ENCODE results near the gene TMEM183A. TPM values are rescaled to one million over a fixed set of nuclear protein-coding genes. Genes with fewer than 3 reads are reported as not detected.

Gene TMEM183A
- total and polyA plus RNA-seq, 10 of the 15 experiments (the other 5 are each of a cell fraction or from before 2014, with no cell fraction given) = 12.3 to 103 (median 66.3) TPM

DNA sequence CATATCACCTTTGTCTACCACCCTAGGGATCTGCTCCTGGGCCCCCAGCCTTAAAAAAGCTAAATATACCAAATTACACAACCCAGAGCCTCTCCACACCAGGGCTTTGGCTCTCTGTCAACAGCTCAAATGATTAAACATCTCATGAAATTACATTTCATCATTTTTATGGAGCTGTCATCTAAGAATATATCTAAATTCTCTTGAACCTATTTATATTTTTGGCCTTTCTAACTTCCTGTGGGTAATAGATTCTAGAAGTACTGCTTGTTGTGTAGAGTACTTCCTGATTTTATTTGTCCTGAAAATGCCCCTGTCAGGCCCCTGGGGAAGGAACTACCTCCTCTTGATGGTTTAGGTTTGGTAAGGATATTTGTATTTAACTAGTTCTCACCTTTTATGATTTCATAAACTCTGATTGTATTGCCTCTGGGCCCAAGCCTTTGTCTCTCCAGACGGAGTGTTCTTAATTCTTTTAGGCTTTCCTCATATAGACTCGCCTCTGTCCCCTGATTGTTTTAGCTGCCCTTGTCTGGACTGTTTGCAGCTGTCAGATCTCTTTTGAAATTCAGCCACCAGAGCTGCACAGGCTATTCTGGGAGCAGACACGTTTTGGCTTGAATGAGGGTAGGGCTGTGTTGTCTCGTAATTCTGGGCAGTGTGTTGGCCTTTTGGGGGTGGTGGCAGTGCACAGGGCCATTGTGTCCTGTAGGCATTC is 62.0 kb downstream of the TMEM183A start (continued):
- TF ChIP-seq, protein P1, sequence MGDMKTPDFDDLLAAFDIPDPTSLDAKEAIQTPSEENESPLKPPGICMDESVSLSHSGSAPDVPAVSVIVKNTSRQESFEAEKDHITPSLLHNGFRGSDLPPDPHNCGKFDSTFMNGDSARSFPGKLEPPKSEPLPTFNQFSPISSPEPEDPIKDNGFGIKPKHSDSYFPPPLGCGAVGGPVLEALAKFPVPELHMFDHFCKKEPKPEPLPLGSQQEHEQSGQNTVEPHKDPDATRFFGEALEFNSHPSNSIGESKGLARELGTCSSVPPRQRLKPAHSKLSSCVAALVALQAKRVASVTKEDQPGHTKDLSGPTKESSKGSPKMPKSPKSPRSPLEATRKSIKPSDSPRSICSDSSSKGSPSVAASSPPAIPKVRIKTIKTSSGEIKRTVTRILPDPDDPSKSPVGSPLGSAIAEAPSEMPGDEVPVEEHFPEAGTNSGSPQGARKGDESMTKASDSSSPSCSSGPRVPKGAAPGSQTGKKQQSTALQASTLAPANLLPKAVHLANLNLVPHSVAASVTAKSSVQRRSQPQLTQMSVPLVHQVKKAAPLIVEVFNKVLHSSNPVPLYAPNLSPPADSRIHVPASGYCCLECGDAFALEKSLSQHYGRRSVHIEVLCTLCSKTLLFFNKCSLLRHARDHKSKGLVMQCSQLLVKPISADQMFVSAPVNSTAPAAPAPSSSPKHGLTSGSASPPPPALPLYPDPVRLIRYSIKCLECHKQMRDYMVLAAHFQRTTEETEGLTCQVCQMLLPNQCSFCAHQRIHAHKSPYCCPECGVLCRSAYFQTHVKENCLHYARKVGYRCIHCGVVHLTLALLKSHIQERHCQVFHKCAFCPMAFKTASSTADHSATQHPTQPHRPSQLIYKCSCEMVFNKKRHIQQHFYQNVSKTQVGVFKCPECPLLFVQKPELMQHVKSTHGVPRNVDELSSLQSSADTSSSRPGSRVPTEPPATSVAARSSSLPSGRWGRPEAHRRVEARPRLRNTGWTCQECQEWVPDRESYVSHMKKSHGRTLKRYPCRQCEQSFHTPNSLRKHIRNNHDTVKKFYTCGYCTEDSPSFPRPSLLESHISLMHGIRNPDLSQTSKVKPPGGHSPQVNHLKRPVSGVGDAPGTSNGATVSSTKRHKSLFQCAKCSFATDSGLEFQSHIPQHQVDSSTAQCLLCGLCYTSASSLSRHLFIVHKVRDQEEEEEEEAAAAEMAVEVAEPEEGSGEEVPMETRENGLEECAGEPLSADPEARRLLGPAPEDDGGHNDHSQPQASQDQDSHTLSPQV (IDR thresholded peaks at IDR 0.05) = no peak

DNA sequence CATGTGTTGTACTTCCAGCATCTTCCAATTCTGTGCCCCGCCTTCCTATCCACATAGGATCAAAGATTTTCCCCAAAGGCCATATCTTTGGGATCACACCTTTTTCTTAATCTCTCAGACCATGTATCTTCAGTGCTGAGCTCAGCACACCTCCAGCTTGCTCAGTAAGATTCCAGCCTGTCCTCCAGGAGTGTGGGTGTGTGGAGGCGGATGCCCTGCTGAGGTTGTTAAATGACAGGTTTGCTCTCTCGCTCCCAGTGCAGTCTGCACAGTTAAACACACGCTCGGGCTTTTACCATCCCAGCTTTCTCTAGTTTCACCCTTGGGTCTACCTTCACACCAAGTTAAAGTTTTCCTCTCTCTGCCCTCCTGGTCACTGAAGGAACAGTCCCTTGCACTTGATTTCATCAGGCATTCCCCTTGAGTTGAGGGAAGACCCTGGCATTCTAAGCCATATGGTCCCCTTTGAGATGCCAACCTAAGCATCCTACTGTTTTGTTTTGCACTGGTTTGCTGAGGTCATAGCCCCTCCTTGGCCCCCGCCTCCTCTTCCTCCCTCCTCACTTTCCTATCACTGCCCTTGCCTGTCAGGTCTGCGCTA is 64.9 kb downstream of the TMEM183A start:
- H4K20me1 ChIP-seq (ENCODE audit: control insufficient read depth, insufficient read depth) = no peaks in the 10 kb centered on the region
- H3K4me1 ChIP-seq (ENCODE audit: control insufficient read depth, insufficient read depth, low read length) = no peaks in the 10 kb centered on the region; the same call in 1 of the 2 replicates
- no peak overlapping the region for H3K4me2 ChIP-seq (ENCODE audit: control insufficient read depth, insufficient read depth)
- no peak overlapping the region for H3K4me3 ChIP-seq
- H3K36me3 ChIP-seq (ENCODE audit: control insufficient read depth in 2 of 2, insufficient read depth in 2 of 2, low read length in 1 of 2) = no peaks in the 10 kb centered on the region
- no peak overlapping the region for H3K27ac ChIP-seq (ENCODE audit: control insufficient read depth, insufficient read depth)
- H3K27me3 ChIP-seq (replicated peaks in 1 of 2; ENCODE audit: control insufficient read depth in 2 of 2, insufficient read depth in 2 of 2, low read length in 1 of 2) = peaks cover 2 to 8% of the 10 kb centered on the region in 2 experiments; a peak in 2 of 4 replicates
- intact Hi-C loops (cut with micrococcal nuclease; ENCODE audit: unreplicated experiment) (no loop called here), in situ Hi-C loops (cut with MboI) (no loop called here)
- H3K79me2 ChIP-seq (ENCODE audit: control insufficient read depth, insufficient read depth, low read length) = no peaks in the 10 kb centered on the region
- H3K9ac ChIP-seq (ENCODE audit: control insufficient read depth, insufficient read depth, low read length) = no peak overlapping the region
- POLR2A ChIA-PET = interaction anchor here (0.6 kb wide), 1 partner anchor 10 kb away, joined by 4 read pairs; no protein-coding TSS in a partner anchor
- no TSS peak for BruUV-seq (replicated peaks)
- DNase-seq (ENCODE audit: low read depth, low spot score) = no peak
- FAIRE-seq = no peak
- RAD21 ChIA-PET (ENCODE audit: unreplicated experiment) = no interaction called here
- no peak overlapping the region for H2AFZ ChIP-seq (ENCODE audit: control insufficient read depth, low read depth, low read length)
- WGBS (ENCODE audit: insufficient coverage, insufficient replicate concordance, low lambda C conversion rate, missing lambda C conversion rate) = 32% methylated on average over 7 of the region's 7 CpGs
- CTCF ChIA-PET = interaction anchor here (1.5 kb wide), 1 partner anchor 11 kb away, joined by 4 read pairs; no protein-coding TSS in a partner anchor
- H3K9me3 ChIP-seq (replicated peaks; ENCODE audit: control insufficient read depth, insufficient read depth, low read length) = no peaks in the 10 kb centered on the region
- ATAC-seq = no peak
- SMC1A ChIA-PET (ENCODE audit: uncharacterized antibody, unreplicated experiment) = no interaction called here
- TF ChIP-seq RAD51 (IDR thresholded peaks at IDR 0.05) (no peak), SUPT20H (IDR thresholded peaks at IDR 0.05; ENCODE audit: borderline replicate concordance, control insufficient read depth, low read depth, low read length) (no peak), SP1 (IDR thresholded peaks at IDR 0.05; ENCODE audit: low read depth, low read length) (no peak), POLR2AphosphoS2 (IDR thresholded peaks at IDR 0.05; ENCODE audit: low read depth, low read length) (no peak), WRNIP1 (IDR thresholded peaks at IDR 0.05; ENCODE audit: borderline replicate concordance, low read depth, low read length) (no peak), ETV6 (conservative IDR thresholded peaks at IDR 0.05 in 1 of 2, IDR thresholded peaks at IDR 0.05 in 1 of 2; ENCODE audit: borderline replicate concordance in 1 of 2, low read depth in 1 of 2) (no peak), CREM (IDR thresholded peaks at IDR 0.05; ENCODE audit: low read depth) (no peak), POLR2A (IDR thresholded peaks at IDR 0.05; ENCODE audit: low read depth, low read length) (no peak), GABPA (IDR thresholded peaks at IDR 0.05; ENCODE audit: low read depth) (no peak), CBX3 (IDR thresholded peaks at IDR 0.05; ENCODE audit: borderline replicate concordance, low read depth) (no peak), SUZ12 (IDR thresholded peaks at IDR 0.05; ENCODE audit: unreplicated experiment) (no peak)
- TF ChIP-seq, protein P2, sequence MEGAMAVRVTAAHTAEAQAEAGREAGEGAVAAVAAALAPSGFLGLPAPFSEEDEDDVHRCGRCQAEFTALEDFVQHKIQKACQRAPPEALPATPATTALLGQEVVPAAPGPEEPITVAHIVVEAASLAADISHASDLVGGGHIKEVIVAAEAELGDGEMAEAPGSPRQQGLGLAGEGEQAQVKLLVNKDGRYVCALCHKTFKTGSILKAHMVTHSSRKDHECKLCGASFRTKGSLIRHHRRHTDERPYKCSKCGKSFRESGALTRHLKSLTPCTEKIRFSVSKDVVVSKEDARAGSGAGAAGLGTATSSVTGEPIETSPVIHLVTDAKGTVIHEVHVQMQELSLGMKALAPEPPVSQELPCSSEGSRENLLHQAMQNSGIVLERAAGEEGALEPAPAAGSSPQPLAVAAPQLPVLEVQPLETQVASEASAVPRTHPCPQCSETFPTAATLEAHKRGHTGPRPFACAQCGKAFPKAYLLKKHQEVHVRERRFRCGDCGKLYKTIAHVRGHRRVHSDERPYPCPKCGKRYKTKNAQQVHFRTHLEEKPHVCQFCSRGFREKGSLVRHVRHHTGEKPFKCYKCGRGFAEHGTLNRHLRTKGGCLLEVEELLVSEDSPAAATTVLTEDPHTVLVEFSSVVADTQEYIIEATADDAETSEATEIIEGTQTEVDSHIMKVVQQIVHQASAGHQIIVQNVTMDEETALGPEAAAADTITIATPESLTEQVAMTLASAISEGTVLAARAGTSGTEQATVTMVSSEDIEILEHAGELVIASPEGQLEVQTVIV (IDR thresholded peaks at IDR 0.05; ENCODE audit: borderline replicate concordance, partially characterized antibody) = no peak
- TF ChIP-seq, protein P3, sequence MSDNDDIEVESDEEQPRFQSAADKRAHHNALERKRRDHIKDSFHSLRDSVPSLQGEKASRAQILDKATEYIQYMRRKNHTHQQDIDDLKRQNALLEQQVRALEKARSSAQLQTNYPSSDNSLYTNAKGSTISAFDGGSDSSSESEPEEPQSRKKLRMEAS (IDR thresholded peaks at IDR 0.05; ENCODE audit: low read depth, low read length) = no peak

Data from GM12878 (cell line).